CD4-positive, alpha-beta T cell (primary cell): Measurements from ENCODE around the gene CNOT9. TPM values are rescaled to one million over a fixed set of nuclear protein-coding genes. Genes with fewer than 3 reads are reported as not detected.

Experiments used
- ATAC-seq: fragments of 200-7000 bp; cut with Tn5 transposase; one replicate; pipeline ENCODE4 v1.10.0; 2022; ENCODE audit warnings: mild to moderate bottlenecking; ENCODE audit not compliant: poor library complexity
- CTCF ChIA-PET: fragments of 350-600 bp; sonication (Branson Sonifier 250); formaldehyde crosslinking; loops from one replicate; lab custom pipeline; 2021; ENCODE audit warnings: antibody characterized with exemption, inconsistent platforms; lab: Charles Lee
- POLR2A ChIA-PET: fragments of 350-600 bp; sonication (Branson Sonifier 250); formaldehyde crosslinking; loops from one replicate; lab custom pipeline; 2021; ENCODE audit warnings: antibody characterized with exemption, inconsistent platforms; lab: Charles Lee
- DNase-seq, 14 experiments: peaks; one replicate each; pipeline ENCODE4 v3.0.0-alpha.2; 2013 to 2020; ENCODE audit warnings: mixed read lengths in 2 of 14
- H3K27ac ChIP-seq, 2 donors: one replicate each; pipeline versions ENCODE4 v1.5.1 to v1.7.0; 2013; ENCODE audit warnings: low read length in 2 of 2, low read depth in 1 of 2, mild to moderate bottlenecking in 1 of 2
- H3K27me3 ChIP-seq, 2 experiments: 1 replicate in 1 of 2; 2 replicates in 1 of 2; pipeline versions ENCODE4 v1.6.1 to v1.7.0; 2013; ENCODE audit warnings: low read length in 2 of 2, control low read depth in 1 of 2, mild to moderate bottlenecking in 1 of 2, moderate library complexity in 1 of 2; ENCODE audit not compliant: insufficient read depth in 2 of 2, control insufficient read depth in 1 of 2
- H3K36me3 ChIP-seq: one replicate; pipeline ENCODE4 v1.6.1; 2013; ENCODE audit warnings: low read length, control low read depth; ENCODE audit not compliant: insufficient read depth
- H3K4me1 ChIP-seq: one replicate; pipeline ENCODE4 v1.6.1; 2013; ENCODE audit warnings: low read length, control low read depth; ENCODE audit not compliant: insufficient read depth
- H3K4me3 ChIP-seq: one replicate; pipeline ENCODE4 v1.5.1; 2013; ENCODE audit warnings: mild to moderate bottlenecking, low read length, moderate library complexity
- H3K9me3 ChIP-seq, 2 experiments: 1 replicate in 1 of 2; 2 replicates in 1 of 2; pipeline versions ENCODE4 v1.6.1 to v1.7.0; 2013; ENCODE audit warnings: low read length in 2 of 2, mild to moderate bottlenecking in 2 of 2, control low read depth in 1 of 2, moderate library complexity in 1 of 2; ENCODE audit not compliant: control insufficient read depth in 1 of 2, insufficient read depth in 1 of 2
- H3K27ac Mint-ChIP-seq: one replicate; pipeline ENCODE4 v1.8.0; 2020; ENCODE audit warnings: mixed read lengths
- H3K27me3 Mint-ChIP-seq: one replicate; pipeline ENCODE4 v1.8.0; 2021; ENCODE audit warnings: mixed read lengths
- H3K36me3 Mint-ChIP-seq: one replicate; pipeline ENCODE4 v1.8.0; 2021; ENCODE audit warnings: low read depth, mixed read lengths
- H3K4me1 Mint-ChIP-seq: one replicate; pipeline ENCODE4 v1.8.0; 2021; ENCODE audit warnings: low read depth, mixed read lengths
- H3K4me3 Mint-ChIP-seq: one replicate; pipeline ENCODE4 v1.8.0; 2020; ENCODE audit warnings: mild to moderate bottlenecking, mixed read lengths
- H3K9me3 Mint-ChIP-seq: one replicate; pipeline ENCODE4 v1.8.0; 2020; ENCODE audit warnings: mixed read lengths
- CTCF ChIP-seq: fragments of 200-600 bp; IDR thresholded peaks from one replicate; pipeline ENCODE4 v1.8.0; 2022; ENCODE audit warnings: antibody characterized with exemption, mild to moderate bottlenecking
- intact Hi-C, 2 experiments: fragments of 100-400 bp; cut with DNase I in 1 of 2; cut with micrococcal nuclease in 1 of 2; formaldehyde crosslinking; loops; one replicate each; pipeline versions ENCODE4 v1.15.1 to v1.9.0; 2023 to 2025; cut with DNase I, micrococcal nuclease
- total RNA-seq, 174 experiments: library from RNA in 2 of 174; stranded (reverse) in 2 of 174; gene quantifications; one replicate each; pipeline ENCODE4 v1.2.3 and lab custom pipeline; 2021 to 2026

The CNOT9 gene
- total RNA-seq, 2 experiments from 2014 or later = 62.8 to 66.8 TPM

GRCh38 chr2:218644721-218645120, 76.1 kb downstream of the CNOT9 start:
- Mint-ChIP-seq H3K36me3 (peaks cover 80% of the 10 kb centered on the region), H3K4me1 (peaks cover 6% of the 10 kb centered on the region), H3K9me3 (no peaks in the 10 kb centered on the region), H3K27me3 (no peaks in the 10 kb centered on the region), H3K4me3 (no peak overlapping the region), H3K27ac (no peak overlapping the region)
- POLR2A ChIA-PET = no interaction called here
- Histone ChIP-seq H3K4me3 (no peak overlapping the region), H3K27me3 (no peaks in the 10 kb centered on the region), H3K36me3 (peaks cover 87% of the 10 kb centered on the region), H3K27ac (no peak overlapping the region), H3K4me1 (peaks cover 8% of the 10 kb centered on the region), H3K9me3 (no peaks in the 10 kb centered on the region)
- ATAC-seq (no peak), DNase-seq (no peak)
- CTCF ChIA-PET = no interaction called here
- TF ChIP-seq CTCF = no peak
- intact Hi-C loops = loop anchor here in 1 of 2 experiments (5.0 to 10.0 kb wide), 2 partner anchors 203 to 360 kb away; no protein-coding TSS in a partner anchor

GRCh38 chr2:218645126-218645525, 76.5 kb downstream of the CNOT9 start:
- CTCF ChIA-PET = no interaction called here
- no peak for TF ChIP-seq CTCF
- intact Hi-C loops = loop anchor here in 1 of 2 experiments (5.0 to 10.0 kb wide), 2 partner anchors 202 to 360 kb away; no protein-coding TSS in a partner anchor
- Mint-ChIP-seq H3K27ac (no peak overlapping the region), H3K4me1 (peaks cover 6% of the 10 kb centered on the region), H3K9me3 (no peaks in the 10 kb centered on the region), H3K27me3 (no peaks in the 10 kb centered on the region), H3K4me3 (no peak overlapping the region), H3K36me3 (peaks cover 80% of the 10 kb centered on the region)
- Histone ChIP-seq H3K27ac (no peak overlapping the region), H3K4me1 (peaks cover 8% of the 10 kb centered on the region), H3K27me3 (no peaks in the 10 kb centered on the region), H3K9me3 (no peaks in the 10 kb centered on the region), H3K36me3 (peaks cover 88% of the 10 kb centered on the region), H3K4me3 (no peak overlapping the region)
- ATAC-seq (no peak), DNase-seq (no peak)
- POLR2A ChIA-PET = no interaction called here

Other genes starting within 250 kb of the CNOT9 start
- not detected for gene CATIP, start 212.0 kb upstream of the CNOT9 start, total RNA-seq
- 1 to 10 TPM; 4.9 to 6.3 TPM for gene SLC11A1, start 186.6 kb upstream of the CNOT9 start, total RNA-seq
- gene CTDSP1, start 169.0 kb upstream of the CNOT9 start, total RNA-seq = 10 to 100 TPM; 70.5 to 76.8 TPM
- under 1 TPM; 0.20 to 0.33 TPM for gene VIL1, start 149.7 kb upstream of the CNOT9 start, total RNA-seq
- gene USP37, start 488 bp upstream of the CNOT9 start, total RNA-seq = 10 to 100 TPM; 20.2 to 24.4 TPM
- gene PLCD4, start 39.1 kb downstream of the CNOT9 start, total RNA-seq = under 1 TPM; 0.25 to 0.77 TPM
- 10 to 100 TPM; 40.3 to 44.2 TPM for gene ZNF142, start 90.8 kb downstream of the CNOT9 start, total RNA-seq
- 10 to 100 TPM; 11.4 to 12.7 TPM for gene BCS1L, start 90.8 kb downstream of the CNOT9 start, total RNA-seq
- gene RNF25, start 103.2 kb downstream of the CNOT9 start, total RNA-seq = 10 to 100 TPM; 18.0 to 18.6 TPM
- gene STK36, start 103.2 kb downstream of the CNOT9 start, total RNA-seq = 10 to 100 TPM in 1 of 2 experiments, 1 to 10 TPM in 1; 9.8 to 12.7 TPM
- 10 to 100 TPM in 1 of 2 experiments, 1 to 10 TPM in 1; 7.3 to 10.8 TPM for gene TTLL4, start 142.0 kb downstream of the CNOT9 start, total RNA-seq
- gene CYP27A1, start 213.3 kb downstream of the CNOT9 start, total RNA-seq = under 1 TPM in 1 of 2 experiments, not detected in 1; 0.28 TPM